Cardiac atrium fibroblast (primary cell): Measurements from ENCODE around the gene SLC25A47. TPM values are rescaled to one million over a fixed set of nuclear protein-coding genes. Genes with fewer than 3 reads are reported as not detected.

Experiments used
- total RNA-seq: library from RNA; depleted of rRNA; stranded (reverse); fragments of >200 nt; gene quantifications from 2 replicates; pipeline ENCODE4 v1.2.3, GENCODE V29; 2015

SLC25A47 gene
- not detected in 2 replicates for total RNA-seq

GRCh38 chr14:100323121-100323941 lies at the start of gene SLC25A47:
SLC25A47 (plus strand) TSS chr14:100323339; CDS start chr14:100323415, 76 bp downstream.

DNA sequence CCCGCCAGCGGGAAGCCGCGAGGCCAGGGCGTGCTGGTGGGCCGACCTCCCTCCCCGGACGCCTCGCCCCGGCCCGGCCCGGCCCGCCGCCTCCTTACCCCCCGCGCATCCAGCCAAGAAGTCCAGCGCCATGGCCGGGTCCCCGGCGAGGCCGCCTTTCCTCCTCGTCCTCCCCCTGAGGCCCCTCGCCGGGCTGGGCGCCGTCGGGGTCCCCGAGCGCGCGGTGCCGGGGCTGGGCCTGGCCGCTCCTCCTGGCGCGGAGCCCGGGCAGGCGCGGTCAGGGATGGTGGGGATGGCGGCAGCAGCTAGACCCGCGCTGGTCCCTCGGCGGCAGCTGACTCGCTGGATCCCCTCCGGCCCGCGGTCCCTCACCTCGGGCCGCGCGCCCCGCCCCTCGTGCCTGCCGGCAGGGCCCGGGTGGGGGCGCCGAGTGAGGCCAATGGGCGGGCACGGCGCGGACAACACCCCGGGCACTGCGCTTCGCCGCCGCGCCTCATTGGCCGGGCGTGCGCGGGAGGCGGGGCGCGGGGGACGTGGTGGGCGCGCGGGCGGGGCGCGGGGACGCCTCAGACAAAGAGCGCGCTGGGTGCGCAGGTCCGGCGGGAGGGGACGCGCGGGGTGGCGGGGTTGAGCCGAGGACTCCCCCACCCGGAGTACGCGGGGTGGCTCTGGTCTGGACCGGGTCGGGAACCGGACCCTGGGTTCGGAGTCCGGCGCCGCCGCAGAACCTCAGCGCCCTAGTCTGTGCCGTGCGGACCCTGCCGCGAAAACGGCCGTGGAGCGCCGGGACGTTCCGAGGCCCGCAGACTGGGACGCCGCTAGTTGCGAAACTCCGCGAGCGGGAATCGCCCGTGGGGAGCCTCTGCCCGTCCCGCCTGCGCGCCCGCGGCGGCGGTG lies 16.8 kb upstream of the SLC25A47 start, which contains the start of gene SLC25A29:
Gene SLC25A29 (minus strand): TSS at position 344 of the 897 bp plus-strand sequence. CDS start 212 bp downstream, at position 132.

GRCh38 chr14:100375963-100376735 lies 53.0 kb downstream of the SLC25A47 start, which contains the start of gene WDR25:
WDR25 (plus strand) TSS chr14:100376485.

Other genes starting within 250 kb of the SLC25A47 start
- not detected in 2 replicates for gene DEGS2, start 163.7 kb upstream of the SLC25A47 start, total RNA-seq
- 25.8 and 28.5 TPM in 2 replicates for gene YY1, start 84.2 kb upstream of the SLC25A47 start, total RNA-seq
- gene SLC25A29, start 16.9 kb upstream of the SLC25A47 start, total RNA-seq: 35.6 and 66.6 TPM in 2 replicates
- gene WDR25, start 53.1 kb downstream of the SLC25A47 start, total RNA-seq: 8.7 and 15.6 TPM in 2 replicates